Measurements from ENCODE around the gene IFNK. TPM values are rescaled to one million over a fixed set of nuclear protein-coding genes. Genes with fewer than 3 reads are reported as not detected.

The IFNK gene
- total and polyA plus RNA-seq, 12 donors, result not detected

DNA sequence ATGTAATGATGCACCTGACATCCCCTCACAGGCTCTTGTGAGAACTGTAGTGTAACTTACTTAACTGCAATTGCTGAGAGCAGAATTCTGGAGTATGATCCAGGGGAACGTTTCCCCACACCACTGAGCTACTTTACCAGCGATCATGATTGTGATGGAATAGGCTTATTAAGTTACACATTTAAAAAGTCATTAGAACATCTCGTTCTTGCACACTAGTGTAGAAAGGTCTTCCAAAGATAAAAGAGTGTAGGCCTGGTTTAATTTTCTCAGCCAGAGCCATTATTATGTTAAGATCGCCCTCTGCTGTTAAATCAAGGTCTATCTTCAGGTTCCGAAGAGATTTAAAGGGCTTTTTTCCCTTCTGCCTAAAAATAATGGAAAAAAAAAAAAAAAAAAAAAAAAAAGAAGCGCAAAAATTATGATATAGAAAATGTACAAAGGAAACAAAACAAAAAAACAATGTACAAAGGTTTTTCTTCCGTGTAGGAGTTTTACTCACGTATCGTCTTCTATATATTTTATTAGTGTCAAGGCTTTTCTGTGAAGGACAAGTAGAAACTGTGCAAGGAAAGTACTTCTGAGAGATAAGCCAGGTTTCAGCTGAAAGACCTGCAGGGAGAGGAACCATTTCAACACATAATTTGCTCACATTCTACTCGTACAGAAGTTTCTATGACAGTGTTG is 24.1 kb downstream of the IFNK start:
- Histone ChIP-seq H3K27ac (no peak overlapping the region), H3K9me3 (no peaks in the 10 kb centered on the region), H3K27me3 (no peaks in the 10 kb centered on the region), H3K36me3 (peaks cover 0 to 98% (median 18%) of the 10 kb centered on the region in 9 donors), H3K4me1 (peaks cover 0 to 13% (median under 1%) of the 10 kb centered on the region in 9 donors), H3K4me3 (no peak overlapping the region)
- ATAC-seq (peak; percentile 67 to 91 (median 81)), DNase-seq (no peak)
- intact Hi-C loops (cut with DNase I), result loop anchor here in 7 of 10 donors (1.0 to 5.0 kb wide), 2 partner anchors 215 to 216 kb away; no protein-coding TSS in a partner anchor
- TF ChIP-seq, protein P1, sequence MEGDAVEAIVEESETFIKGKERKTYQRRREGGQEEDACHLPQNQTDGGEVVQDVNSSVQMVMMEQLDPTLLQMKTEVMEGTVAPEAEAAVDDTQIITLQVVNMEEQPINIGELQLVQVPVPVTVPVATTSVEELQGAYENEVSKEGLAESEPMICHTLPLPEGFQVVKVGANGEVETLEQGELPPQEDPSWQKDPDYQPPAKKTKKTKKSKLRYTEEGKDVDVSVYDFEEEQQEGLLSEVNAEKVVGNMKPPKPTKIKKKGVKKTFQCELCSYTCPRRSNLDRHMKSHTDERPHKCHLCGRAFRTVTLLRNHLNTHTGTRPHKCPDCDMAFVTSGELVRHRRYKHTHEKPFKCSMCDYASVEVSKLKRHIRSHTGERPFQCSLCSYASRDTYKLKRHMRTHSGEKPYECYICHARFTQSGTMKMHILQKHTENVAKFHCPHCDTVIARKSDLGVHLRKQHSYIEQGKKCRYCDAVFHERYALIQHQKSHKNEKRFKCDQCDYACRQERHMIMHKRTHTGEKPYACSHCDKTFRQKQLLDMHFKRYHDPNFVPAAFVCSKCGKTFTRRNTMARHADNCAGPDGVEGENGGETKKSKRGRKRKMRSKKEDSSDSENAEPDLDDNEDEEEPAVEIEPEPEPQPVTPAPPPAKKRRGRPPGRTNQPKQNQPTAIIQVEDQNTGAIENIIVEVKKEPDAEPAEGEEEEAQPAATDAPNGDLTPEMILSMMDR (IDR thresholded peaks at IDR 0.05), result peak; percentile 9 to 69 (median 54)
- WGBS, 2 donors, result 43 to 46% methylated on average over 10 of the region's 10 CpGs

GRCh38 chr9:27549196-27549755 is 25.2 kb downstream of the IFNK start:
- no peak for DNase-seq
- peaks cover 0 to 13% (median 0%) of the 10 kb centered on the region in 9 donors for H3K4me1 ChIP-seq
- no peak overlapping the region for H3K27ac ChIP-seq
- 81 to 84% methylated on average over 4 of the region's 4 CpGs for WGBS, 2 donors
- H3K9me3 ChIP-seq, result no peaks in the 10 kb centered on the region
- ATAC-seq, result no peak
- peaks cover 0 to 98% (median 18%) of the 10 kb centered on the region in 9 donors for H3K36me3 ChIP-seq
- TF ChIP-seq, protein P1 (IDR thresholded peaks at IDR 0.05), result no peak
- H3K27me3 ChIP-seq, result no peaks in the 10 kb centered on the region
- intact Hi-C loops (cut with DNase I), result loop anchor here in 4 of 10 donors (5.0 kb wide), 1 partner anchor 217 kb away; no protein-coding TSS in a partner anchor
- no peak overlapping the region for H3K4me3 ChIP-seq

DNA sequence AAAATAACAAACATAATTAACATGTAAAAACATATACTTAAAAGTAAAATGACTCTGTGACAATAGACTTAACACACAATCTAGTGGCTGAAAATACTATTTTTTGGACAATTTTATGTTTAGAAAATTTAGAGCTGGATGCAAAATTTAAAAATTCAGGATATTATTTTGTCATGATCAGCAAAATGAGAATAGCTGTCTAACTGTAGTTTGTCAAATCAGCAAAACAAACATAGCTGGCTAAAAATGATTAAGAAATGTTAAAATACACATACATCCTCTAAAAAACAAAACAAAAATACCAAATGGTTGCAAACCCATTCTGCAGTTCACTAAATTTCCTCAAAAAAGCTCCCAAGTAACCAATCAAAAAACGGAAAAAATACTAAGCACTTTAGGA is 30.6 kb downstream of the IFNK start:
- no peak for DNase-seq
- peaks cover 0 to 100% (median 32%) of the 10 kb centered on the region in 9 donors for H3K36me3 ChIP-seq
- no peaks in the 10 kb centered on the region for H3K27me3 ChIP-seq
- no peaks in the 10 kb centered on the region for H3K9me3 ChIP-seq
- H3K4me3 ChIP-seq, result no peak overlapping the region
- no peaks in the 10 kb centered on the region for H3K4me1 ChIP-seq
- no peak overlapping the region for H3K27ac ChIP-seq
- TF ChIP-seq, protein P1 (IDR thresholded peaks at IDR 0.05), result no peak
- WGBS, 2 donors, result 95 to 97% methylated on average over 1 of the region's 1 CpG
- no peak for ATAC-seq
- intact Hi-C loops (cut with DNase I), result loop anchor here in 1 of 10 donors (10.0 kb wide), 1 partner anchor 530 kb away; no protein-coding TSS in a partner anchor

- Histone ChIP-seq H3K27me3 (no peaks in the 10 kb centered on the region), H3K9me3 (no peaks in the 10 kb centered on the region), H3K27ac (no peak overlapping the region), H3K4me1 (no peaks in the 10 kb centered on the region), H3K36me3 (peaks cover 0 to 100% (median 32%) of the 10 kb centered on the region in 9 donors), H3K4me3 (no peak overlapping the region)
- intact Hi-C loops (cut with DNase I), result loop anchor here in 1 of 10 donors (10.0 kb wide), 1 partner anchor 532 kb away; no protein-coding TSS in a partner anchor
- 92% methylated on average over 8 of the region's 8 CpGs for WGBS, 2 donors
- DNase-seq, result no peak
- ATAC-seq, result no peak
- TF ChIP-seq, protein P1 (IDR thresholded peaks at IDR 0.05), result no peak
Measured at GRCh38 chr9:27556470-27556869, 32.4 kb downstream of the IFNK start.
